NCI-H146 (cell line): Measurements from ENCODE around the gene ONECUT2.
"Not testable (repeated sequence)": the region's sequence is repeated elsewhere in the genome, so short reads cannot be mapped to it uniquely, and the experiment has no call there.

Experiments used
- DNase-seq: peaks from one replicate; lab custom pipeline; 2025; lab: John Stamatoyannopoulos, UW

Gene ONECUT2

GRCh38 chr18:57434536-57435494 is at the start of gene ONECUT2:
TSS of gene ONECUT2 (plus strand) at chr18:57435374. CDS start at chr18:57435717, 343 bp downstream.
- DNase-seq = peak; percentile 100

GRCh38 chr18:57389271-57389670 is 45.9 kb upstream of the ONECUT2 start:
- no peak for DNase-seq

GRCh38 chr18:57390044-57390443 is 45.1 kb upstream of the ONECUT2 start:
- no peak for DNase-seq

GRCh38 chr18:57394749-57395148 is 40.4 kb upstream of the ONECUT2 start:
- DNase-seq = not testable (repeated sequence)

GRCh38 chr18:57396831-57397230 is 38.3 kb upstream of the ONECUT2 start:
- DNase-seq = not testable (repeated sequence)

- DNase-seq = no peak
Observed at GRCh38 chr18:57397440-57398132, 37.6 kb upstream of the ONECUT2 start.

GRCh38 chr18:57404345-57404744 is 30.8 kb upstream of the ONECUT2 start:
- no peak for DNase-seq

GRCh38 chr18:57409650-57410049 is 25.5 kb upstream of the ONECUT2 start:
- no peak for DNase-seq

GRCh38 chr18:57410749-57411148 is 24.4 kb upstream of the ONECUT2 start:
- DNase-seq = no peak

- DNase-seq = no peak
Observed at GRCh38 chr18:57416542-57416941, 18.6 kb upstream of the ONECUT2 start.

- peak; percentile 37 for DNase-seq
Observed at GRCh38 chr18:57422313-57422872, 12.8 kb upstream of the ONECUT2 start.

GRCh38 chr18:57423821-57424220 is 11.4 kb upstream of the ONECUT2 start:
- DNase-seq = no peak

GRCh38 chr18:57425096-57425495 is 10.1 kb upstream of the ONECUT2 start:
- no peak for DNase-seq

- no peak for DNase-seq
Observed at GRCh38 chr18:57426187-57426586, 9.0 kb upstream of the ONECUT2 start.

GRCh38 chr18:57427429-57428201 is 7.6 kb upstream of the ONECUT2 start:
- DNase-seq = no peak

GRCh38 chr18:57428221-57429150 is 6.7 kb upstream of the ONECUT2 start:
- DNase-seq = no peak

- DNase-seq = no peak
Observed at GRCh38 chr18:57429167-57430078, 5.8 kb upstream of the ONECUT2 start.

GRCh38 chr18:57430079-57431001 is 4.8 kb upstream of the ONECUT2 start:
- DNase-seq = no peak

- DNase-seq = no peak
Observed at GRCh38 chr18:57431002-57431382, 4.2 kb upstream of the ONECUT2 start.
